Hepatocyte (in vitro differentiated cells): ENCODE data around the gene CNTN6. TPM values are rescaled to one million over a fixed set of nuclear protein-coding genes. Genes with fewer than 3 reads are reported as not detected.

Source experiments
- DNase-seq: peaks from one replicate; pipeline ENCODE4 v3.0.0-alpha.2; 2016; ENCODE audit warnings: low spot score
- H2AFZ ChIP-seq: fragments of 200-600 bp; sonication (generic); 2 replicates; pipeline ENCODE4 v1.6.0; 2016; ENCODE audit warnings: antibody characterized with exemption, mild to moderate bottlenecking
- H3K27ac ChIP-seq: fragments of 200-600 bp; sonication (generic); 2 replicates; pipeline ENCODE4 v1.5.1; 2016; ENCODE audit warnings: mild to moderate bottlenecking
- H3K27me3 ChIP-seq: fragments of 200-600 bp; sonication (generic); 2 replicates; pipeline ENCODE4 v1.6.1; 2016
- H3K36me3 ChIP-seq: fragments of 200-600 bp; sonication (generic); replicated peaks from 2 replicates; pipeline ENCODE4 v1.5.1; 2016; ENCODE audit warnings: low read depth; ENCODE audit not compliant: insufficient read depth
- H3K4me1 ChIP-seq: fragments of 200-600 bp; sonication (generic); 2 replicates; pipeline ENCODE4 v1.5.1; 2016; ENCODE audit warnings: mild to moderate bottlenecking, moderate library complexity; ENCODE audit not compliant: insufficient read depth
- H3K4me2 ChIP-seq: fragments of 200-600 bp; sonication (generic); 2 replicates; pipeline ENCODE4 v1.6.0; 2016
- H3K4me3 ChIP-seq: fragments of 200-600 bp; sonication (generic); 2 replicates; pipeline ENCODE4 v1.5.1; 2016; ENCODE audit warnings: mild to moderate bottlenecking
- H3K79me2 ChIP-seq: fragments of 200-600 bp; sonication (generic); 2 replicates; pipeline ENCODE4 v1.6.0; 2017; ENCODE audit warnings: mild to moderate bottlenecking
- H3K9me2 ChIP-seq: fragments of 200-600 bp; sonication (generic); replicated peaks from 2 replicates; pipeline ENCODE4 v1.6.0; 2017; ENCODE audit warnings: mild to moderate bottlenecking; ENCODE audit not compliant: insufficient read depth
- H3K9me3 ChIP-seq: fragments of 200-600 bp; sonication (generic); 2 replicates; pipeline ENCODE4 v1.5.1; 2016; ENCODE audit warnings: low read depth, mild to moderate bottlenecking
- H4K20me1 ChIP-seq: fragments of 200-600 bp; sonication (generic); 2 replicates; pipeline ENCODE4 v1.6.0; 2016; ENCODE audit warnings: mild to moderate bottlenecking; ENCODE audit not compliant: insufficient read depth, poor library complexity, severe bottlenecking
- EZH2 ChIP-seq: fragments of 200-600 bp; sonication (generic); IDR thresholded peaks from 2 replicates; pipeline ENCODE4 v1.6.1; 2016; ENCODE audit warnings: antibody characterized with exemption, mild to moderate bottlenecking, borderline replicate concordance
- EZH2phosphoT487 ChIP-seq: fragments of 200-600 bp; sonication (generic); IDR thresholded peaks from one replicate; pipeline ENCODE4 v1.6.1; 2018; ENCODE audit warnings: antibody characterized with exemption, mild to moderate bottlenecking, low read depth, moderate library complexity; ENCODE audit not compliant: unreplicated experiment, severe bottlenecking
- WGBS: methylation state at CpG from one replicate; pipeline ENCODE4 v1.1.6; 2016; ENCODE audit warnings: low lambda C conversion rate; ENCODE audit errors: missing lambda C conversion rate; 5-methylcytosine and 5-hydroxymethylcytosine counted together
- polyA plus RNA-seq: library from polyadenylated mRNA; unstranded; fragments of >200 nt; fragmentation: Nextera tagmentation; extraction: Ambion mirVana; gene quantifications from 2 replicates; pipeline ENCODE4 v1.2.1, GENCODE V29; 2016
- total RNA-seq: library from RNA; depleted of rRNA; stranded (reverse); fragments of >200 nt; gene quantifications from 2 replicates; pipeline ENCODE4 v1.2.3, GENCODE V29; 2014
- TF ChIP-seq, protein P1 (sequence below): fragments of 200-600 bp; sonication (generic); IDR thresholded peaks from 2 replicates; pipeline ENCODE4 v1.5.1; 2016; ENCODE audit warnings: antibody characterized with exemption, mild to moderate bottlenecking; ENCODE audit not compliant: poor library complexity

CNTN6 gene
- total RNA-seq (3.2 and 4.8 TPM in 2 replicates), polyA plus RNA-seq (2.6 and 2.9 TPM in 2 replicates)

DNA sequence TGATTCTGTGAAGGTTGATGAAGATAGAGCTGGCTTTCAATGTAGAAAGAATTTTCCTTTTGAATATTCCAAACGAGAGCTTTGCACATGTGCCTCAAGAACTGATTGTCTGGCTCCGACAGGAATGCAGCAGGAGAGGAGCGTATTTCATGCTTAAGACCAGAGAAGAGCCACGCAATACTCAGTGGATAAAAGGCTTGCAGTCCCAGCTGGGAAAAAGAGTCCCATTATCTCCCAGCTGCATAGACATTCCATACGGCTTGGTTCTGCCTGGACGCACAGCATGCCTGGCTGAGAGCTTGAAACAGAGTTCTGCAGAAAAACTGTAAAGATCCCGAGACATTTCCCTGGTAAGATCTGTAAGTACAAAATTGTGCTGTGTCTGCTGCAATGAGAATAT lies at the start of gene CNTN6:
Gene CNTN6, plus strand, starts transcription at position 254 of the 400 bp plus-strand sequence. CDS start 54,985 bp downstream, outside the sequence.
- no peaks in the 10 kb centered on the region for H4K20me1 ChIP-seq
- H3K4me1 ChIP-seq = peaks cover 3% of the 10 kb centered on the region
- H3K4me3 ChIP-seq = no peak within 1 kb of the TSS
- peak within 1 kb of the TSS; percentile 58 for H3K4me2 ChIP-seq
- no peaks in the 10 kb centered on the region for H3K36me3 ChIP-seq
- 29% methylated on average over 7 of the region's 7 CpGs for WGBS
- H2AFZ ChIP-seq = no peak within 1 kb of the TSS
- H3K9me2 ChIP-seq = no peaks in the 10 kb centered on the region
- H3K79me2 ChIP-seq = no peaks in the 10 kb centered on the region
- no peak within 1 kb of the TSS for H3K27ac ChIP-seq
- no peaks in the 10 kb centered on the region for H3K27me3 ChIP-seq
- TF ChIP-seq, protein P1, sequence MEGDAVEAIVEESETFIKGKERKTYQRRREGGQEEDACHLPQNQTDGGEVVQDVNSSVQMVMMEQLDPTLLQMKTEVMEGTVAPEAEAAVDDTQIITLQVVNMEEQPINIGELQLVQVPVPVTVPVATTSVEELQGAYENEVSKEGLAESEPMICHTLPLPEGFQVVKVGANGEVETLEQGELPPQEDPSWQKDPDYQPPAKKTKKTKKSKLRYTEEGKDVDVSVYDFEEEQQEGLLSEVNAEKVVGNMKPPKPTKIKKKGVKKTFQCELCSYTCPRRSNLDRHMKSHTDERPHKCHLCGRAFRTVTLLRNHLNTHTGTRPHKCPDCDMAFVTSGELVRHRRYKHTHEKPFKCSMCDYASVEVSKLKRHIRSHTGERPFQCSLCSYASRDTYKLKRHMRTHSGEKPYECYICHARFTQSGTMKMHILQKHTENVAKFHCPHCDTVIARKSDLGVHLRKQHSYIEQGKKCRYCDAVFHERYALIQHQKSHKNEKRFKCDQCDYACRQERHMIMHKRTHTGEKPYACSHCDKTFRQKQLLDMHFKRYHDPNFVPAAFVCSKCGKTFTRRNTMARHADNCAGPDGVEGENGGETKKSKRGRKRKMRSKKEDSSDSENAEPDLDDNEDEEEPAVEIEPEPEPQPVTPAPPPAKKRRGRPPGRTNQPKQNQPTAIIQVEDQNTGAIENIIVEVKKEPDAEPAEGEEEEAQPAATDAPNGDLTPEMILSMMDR = no peak
- TF ChIP-seq EZH2phosphoT487 (no peak), EZH2 (no peak)
- H3K9me3 ChIP-seq = no peaks in the 10 kb centered on the region
- DNase-seq = peak; percentile 23

DNA sequence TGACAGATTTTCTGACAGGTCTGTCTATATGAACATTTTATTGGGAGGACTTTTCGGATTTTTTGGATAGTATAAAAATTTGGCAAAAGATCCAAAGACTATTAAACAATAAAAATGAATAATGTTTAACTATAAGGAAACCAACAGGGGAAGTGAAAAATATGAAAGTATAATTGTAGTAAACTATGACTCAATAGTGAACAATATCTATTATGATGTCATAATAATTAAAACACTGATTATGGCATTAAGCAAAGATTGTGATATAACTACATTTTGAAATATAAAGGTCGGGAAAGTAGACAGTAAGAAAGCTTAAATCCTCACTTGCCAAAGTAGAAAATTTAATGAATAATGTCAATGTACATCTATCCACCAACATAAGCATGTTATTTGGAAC lies 44.3 kb upstream of the CNTN6 start:
- no peak for DNase-seq
- H2AFZ ChIP-seq = no peak overlapping the region
- H3K36me3 ChIP-seq = no peaks in the 10 kb centered on the region
- H3K9me3 ChIP-seq = peaks cover 5% of the 10 kb centered on the region
- no peaks in the 10 kb centered on the region for H4K20me1 ChIP-seq
- 72% methylated on average over 2 of the region's 2 CpGs for WGBS
- TF ChIP-seq EZH2 (no peak), EZH2phosphoT487 (no peak)
- TF ChIP-seq, protein P1 = no peak
- H3K4me1 ChIP-seq = no peaks in the 10 kb centered on the region
- no peak overlapping the region for H3K4me3 ChIP-seq
- no peak overlapping the region for H3K4me2 ChIP-seq
- H3K27me3 ChIP-seq = no peaks in the 10 kb centered on the region
- H3K79me2 ChIP-seq = no peaks in the 10 kb centered on the region
- no peaks in the 10 kb centered on the region for H3K9me2 ChIP-seq
- no peak overlapping the region for H3K27ac ChIP-seq

DNA sequence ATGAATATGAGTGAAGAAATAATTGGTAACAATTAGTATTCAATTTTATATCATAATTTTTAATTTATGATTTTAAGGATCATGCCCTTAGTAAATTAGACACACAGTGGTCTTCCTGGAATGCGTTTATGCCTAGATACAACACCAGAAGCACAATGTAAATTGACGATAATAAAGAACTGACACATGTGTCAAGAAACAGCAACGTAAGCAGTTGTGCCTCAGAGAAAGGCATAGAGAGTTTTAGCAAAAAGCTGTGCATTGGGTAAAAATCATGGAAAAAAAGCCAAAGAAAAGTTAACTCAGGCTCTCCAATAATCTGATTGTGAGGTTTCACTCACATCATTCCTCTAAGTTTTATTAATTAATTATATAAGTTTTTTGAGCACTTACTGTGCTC lies 37.0 kb upstream of the CNTN6 start:
- no peak for DNase-seq
- H3K4me3 ChIP-seq = no peak overlapping the region
- WGBS = 81% methylated on average over 3 of the region's 3 CpGs
- no peaks in the 10 kb centered on the region for H4K20me1 ChIP-seq
- no peaks in the 10 kb centered on the region for H3K36me3 ChIP-seq
- no peak overlapping the region for H3K4me2 ChIP-seq
- H3K4me1 ChIP-seq = no peaks in the 10 kb centered on the region
- H2AFZ ChIP-seq = no peak overlapping the region
- no peaks in the 10 kb centered on the region for H3K27me3 ChIP-seq
- no peaks in the 10 kb centered on the region for H3K9me3 ChIP-seq
- no peaks in the 10 kb centered on the region for H3K9me2 ChIP-seq
- no peak overlapping the region for H3K27ac ChIP-seq
- H3K79me2 ChIP-seq = no peaks in the 10 kb centered on the region
- TF ChIP-seq, protein P1 = no peak
- TF ChIP-seq EZH2phosphoT487 = no peak

DNA sequence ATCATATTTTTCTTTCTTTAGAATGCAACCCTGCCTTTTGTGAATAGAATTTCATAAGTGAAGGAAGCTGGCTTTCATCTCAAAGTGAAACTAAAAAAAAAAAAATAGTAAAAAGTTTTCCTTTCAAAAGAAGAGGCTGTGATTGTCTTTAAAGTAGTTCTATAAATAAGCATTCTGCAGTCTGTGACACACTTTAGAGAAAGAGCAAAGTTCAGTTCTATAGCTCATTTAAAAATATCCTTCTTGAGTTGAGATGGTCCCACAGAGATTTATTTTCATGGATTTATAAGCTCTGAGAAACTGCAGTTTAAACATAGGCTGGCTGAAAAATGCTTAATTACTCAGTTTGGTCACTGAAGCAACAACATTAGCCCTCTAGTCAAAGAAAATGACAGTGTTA lies 36.1 kb upstream of the CNTN6 start:
- DNase-seq = no peak
- TF ChIP-seq, protein P1 = no peak
- TF ChIP-seq EZH2 = no peak
- TF ChIP-seq EZH2phosphoT487 = no peak
- H3K27me3 ChIP-seq = no peaks in the 10 kb centered on the region

More for the DNA sequence above, 36.1 kb upstream of the CNTN6 start:
- Histone ChIP-seq H3K4me3 (no peak overlapping the region), H3K79me2 (no peaks in the 10 kb centered on the region), H3K36me3 (no peaks in the 10 kb centered on the region), H2AFZ (no peak overlapping the region), H3K4me1 (no peaks in the 10 kb centered on the region), H3K4me2 (peak overlapping the region; percentile 65), H3K9me3 (no peaks in the 10 kb centered on the region), H3K27ac (no peak overlapping the region), H4K20me1 (no peaks in the 10 kb centered on the region), H3K9me2 (no peaks in the 10 kb centered on the region)
